Dedifferentiated amniotic fluid mesenchymal stem cell (primary cell): ENCODE data around the gene TNS3.

Source experiments
- DNase-seq: peaks from one replicate; pipeline ENCODE4 v3.0.0-alpha.2; 2016; ENCODE audit errors: extremely low spot score

The TNS3 gene

DNA sequence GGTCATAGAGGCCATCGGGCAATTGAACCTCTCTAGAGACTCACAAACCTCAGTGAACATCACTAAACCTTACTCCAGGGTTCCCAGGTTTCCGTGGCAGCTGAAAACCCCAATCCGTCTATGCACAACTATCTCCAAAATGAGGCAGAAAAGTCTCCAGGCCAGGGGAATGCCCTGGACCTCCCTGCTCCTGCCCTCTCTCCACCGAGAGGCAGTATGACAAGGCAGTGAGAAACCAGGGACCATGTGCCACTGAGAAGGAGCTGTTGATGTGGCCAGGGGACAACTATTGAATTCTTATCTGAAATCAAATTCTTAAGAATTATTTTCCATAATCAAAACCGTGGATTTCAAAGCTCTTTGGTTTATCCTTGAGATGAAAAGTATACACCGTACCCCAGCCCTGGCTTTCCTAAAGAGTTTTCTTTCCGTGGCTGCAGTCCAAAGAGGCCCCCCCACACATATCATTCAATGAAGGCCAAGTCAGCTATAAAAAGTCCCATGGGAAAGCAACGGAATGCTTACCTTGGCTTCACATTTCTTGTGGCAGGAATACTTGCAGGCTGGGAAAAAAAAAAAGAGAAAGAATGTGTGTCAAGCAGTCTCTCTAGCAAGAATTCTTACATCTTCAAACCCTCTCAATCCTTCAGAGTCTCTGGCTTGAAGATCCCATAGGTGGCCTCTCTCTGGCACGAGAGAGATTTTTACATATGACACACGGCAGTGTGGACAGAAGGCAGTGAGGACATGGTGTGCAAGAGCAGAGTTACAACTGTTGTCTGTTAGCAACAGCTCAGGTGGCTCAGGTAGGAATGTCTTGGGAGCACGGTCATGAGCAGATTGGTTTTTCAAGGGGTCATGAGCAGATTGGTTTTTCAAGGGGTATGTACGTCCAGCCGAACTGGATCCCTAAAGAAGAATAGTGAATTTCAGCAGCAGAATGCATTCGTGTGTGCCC lies 75.2 kb downstream of the TNS3 start:
- DNase-seq: no peak

DNA sequence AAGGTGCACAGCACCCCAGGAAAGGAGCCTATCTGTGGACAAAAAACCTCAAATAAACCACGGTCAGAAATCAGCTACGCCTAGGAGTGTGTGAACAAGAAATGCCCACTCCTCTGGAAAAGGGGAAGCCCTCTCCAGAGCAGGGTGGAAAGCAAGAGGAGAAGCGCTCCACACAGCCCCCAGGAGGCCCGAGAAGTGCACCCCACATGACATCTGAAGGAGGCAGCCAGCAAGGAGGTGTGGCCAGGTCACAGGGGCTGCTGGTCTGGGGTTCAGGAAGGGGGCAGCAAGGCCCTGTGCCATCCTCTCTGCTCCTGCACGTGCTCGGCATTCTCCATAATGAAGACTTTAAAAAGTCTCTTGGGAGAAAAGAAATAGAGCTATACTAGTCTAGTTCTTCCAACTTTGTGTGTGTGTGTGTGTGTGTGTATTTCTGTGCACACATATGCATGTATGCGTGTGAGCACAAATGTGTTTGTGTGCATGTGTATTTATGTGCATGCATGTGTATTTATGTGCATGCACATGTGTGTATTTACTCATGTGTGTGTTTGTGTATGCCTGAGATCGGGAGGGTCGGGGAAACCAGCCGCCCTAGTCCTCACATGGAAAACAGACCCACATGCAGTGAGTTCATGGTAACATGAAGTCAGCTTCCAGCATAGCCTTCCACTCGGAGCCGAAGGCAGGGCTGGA lies 76.5 kb downstream of the TNS3 start:
- no peak for DNase-seq

DNA sequence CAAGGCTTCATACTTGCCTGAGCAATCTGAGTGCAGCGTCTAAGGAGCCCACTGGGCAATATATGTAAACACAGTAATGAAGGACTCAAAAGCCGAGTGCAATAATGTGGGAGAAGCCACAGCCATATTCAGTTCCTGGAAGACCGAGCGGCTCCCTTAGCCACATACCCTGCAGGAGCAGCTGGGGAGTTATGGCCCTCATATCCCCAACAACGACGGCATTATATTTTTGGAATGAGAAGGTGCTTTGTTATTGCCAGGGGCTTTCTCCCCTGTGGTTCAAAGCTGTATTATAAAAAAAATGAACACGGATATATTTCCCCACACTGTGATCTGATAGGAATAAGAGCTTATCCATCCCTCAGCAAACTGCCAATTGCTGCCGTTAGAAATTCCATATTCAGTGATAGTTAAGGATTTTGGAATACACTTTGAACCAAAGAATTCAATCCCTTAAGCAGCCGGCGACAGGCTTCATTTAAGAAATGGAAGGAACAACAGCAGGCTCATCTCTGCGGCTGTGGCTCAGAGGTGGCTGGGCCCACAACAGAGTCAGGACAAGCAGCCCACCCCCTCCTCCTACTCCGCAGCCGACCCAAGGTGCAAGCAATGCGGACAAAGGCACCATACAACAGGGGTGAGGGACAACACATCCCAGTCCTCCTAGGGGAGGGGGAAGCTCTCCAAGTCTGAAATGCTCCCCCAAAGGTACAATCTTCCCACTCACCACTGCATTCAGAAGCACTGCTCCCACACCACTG lies 77.2 kb downstream of the TNS3 start:
- no peak for DNase-seq

DNA sequence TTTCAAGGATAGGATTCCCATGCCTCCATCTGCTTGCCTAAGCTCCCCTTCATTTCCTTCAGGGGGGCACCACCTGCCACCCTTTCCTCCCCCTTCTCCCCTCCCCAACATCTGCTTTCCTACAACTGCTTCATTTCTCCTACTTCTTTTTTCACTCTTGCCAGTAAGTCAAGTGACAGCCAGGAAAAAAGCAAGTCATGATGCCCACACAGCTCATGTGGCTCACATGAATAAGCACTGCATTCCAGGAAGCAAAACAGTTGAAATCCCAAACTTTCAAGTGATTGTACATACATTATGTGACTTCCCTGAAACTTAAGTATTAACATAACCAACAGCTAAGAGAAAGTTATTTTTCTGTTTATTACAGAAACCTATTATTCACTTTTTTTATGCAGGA lies 78.6 kb downstream of the TNS3 start:
- DNase-seq: peak; percentile 68

DNA sequence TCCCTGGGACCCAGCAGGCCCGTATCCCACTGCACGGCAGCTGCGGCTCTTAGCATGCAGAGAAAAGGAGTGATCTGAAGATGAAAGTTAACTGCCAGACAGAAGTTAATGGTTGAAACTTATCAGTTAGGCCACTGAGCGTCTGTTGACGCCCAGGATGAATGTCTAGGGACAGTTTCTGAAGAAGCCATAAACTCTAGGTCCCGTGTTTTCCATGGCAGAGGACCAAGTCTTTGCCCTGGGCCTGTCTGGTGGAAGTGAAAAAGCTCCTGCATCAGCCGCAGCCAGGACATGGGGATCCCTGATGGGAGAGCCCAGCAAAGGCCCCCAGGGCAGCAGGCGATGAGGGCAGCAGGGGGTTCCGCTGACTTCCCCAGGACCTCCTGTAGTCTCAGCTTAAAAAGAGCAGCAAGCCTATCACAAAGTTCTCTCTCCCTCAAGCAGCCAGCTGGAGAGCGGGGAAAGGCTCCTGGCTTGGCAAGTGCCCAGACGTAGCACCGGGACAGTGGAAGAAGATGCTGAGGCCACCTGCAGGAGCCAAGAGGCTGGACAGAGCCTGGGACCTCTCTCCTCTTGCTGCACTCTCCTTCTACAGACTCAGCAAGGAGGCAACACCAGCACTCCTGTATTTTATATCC lies 79.6 kb downstream of the TNS3 start:
- no peak for DNase-seq

DNA sequence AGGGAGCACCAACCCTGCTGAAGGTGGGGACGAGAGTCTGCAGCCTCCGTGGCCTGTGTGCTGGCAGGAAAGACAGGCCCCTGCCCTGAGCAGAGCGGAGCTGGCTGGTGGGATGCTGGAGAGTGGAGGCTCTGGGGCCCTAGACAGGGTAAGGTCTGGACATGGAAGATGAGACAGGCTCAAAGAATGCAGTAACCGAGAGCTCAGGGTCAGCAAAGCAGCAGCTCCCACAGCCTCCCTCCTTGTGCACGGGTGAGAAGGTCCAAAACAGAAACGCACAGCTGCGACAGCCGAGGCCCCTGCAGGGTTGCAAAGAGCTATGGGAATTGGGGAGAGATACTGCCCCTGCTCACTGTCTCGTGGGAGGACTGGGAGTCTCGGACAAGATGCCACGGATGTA lies 80.5 kb downstream of the TNS3 start:
- peak; percentile 75 for DNase-seq

DNA sequence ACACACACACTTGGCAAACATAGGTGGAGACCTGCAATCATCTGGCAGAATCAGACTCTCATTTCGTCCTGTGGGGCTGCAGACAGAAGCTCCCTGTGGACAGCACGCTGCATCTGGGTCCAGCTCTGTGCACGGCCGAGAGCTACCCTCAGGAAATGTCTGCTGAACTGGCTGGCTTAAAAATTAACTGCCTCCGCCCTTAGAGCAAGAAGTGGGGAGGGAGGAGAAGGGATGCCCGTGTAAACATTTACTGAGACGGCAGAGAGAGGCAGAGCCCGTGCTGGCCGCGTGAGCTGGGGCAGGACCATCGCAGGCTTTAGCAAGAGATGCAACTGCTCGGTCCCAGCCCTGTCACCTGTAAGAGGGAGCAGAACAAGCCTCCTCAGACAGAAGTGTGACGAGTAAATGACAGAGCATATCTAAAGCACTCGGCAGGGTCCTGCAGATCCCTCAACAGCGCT lies 81.8 kb downstream of the TNS3 start:
- DNase-seq: no peak

DNA sequence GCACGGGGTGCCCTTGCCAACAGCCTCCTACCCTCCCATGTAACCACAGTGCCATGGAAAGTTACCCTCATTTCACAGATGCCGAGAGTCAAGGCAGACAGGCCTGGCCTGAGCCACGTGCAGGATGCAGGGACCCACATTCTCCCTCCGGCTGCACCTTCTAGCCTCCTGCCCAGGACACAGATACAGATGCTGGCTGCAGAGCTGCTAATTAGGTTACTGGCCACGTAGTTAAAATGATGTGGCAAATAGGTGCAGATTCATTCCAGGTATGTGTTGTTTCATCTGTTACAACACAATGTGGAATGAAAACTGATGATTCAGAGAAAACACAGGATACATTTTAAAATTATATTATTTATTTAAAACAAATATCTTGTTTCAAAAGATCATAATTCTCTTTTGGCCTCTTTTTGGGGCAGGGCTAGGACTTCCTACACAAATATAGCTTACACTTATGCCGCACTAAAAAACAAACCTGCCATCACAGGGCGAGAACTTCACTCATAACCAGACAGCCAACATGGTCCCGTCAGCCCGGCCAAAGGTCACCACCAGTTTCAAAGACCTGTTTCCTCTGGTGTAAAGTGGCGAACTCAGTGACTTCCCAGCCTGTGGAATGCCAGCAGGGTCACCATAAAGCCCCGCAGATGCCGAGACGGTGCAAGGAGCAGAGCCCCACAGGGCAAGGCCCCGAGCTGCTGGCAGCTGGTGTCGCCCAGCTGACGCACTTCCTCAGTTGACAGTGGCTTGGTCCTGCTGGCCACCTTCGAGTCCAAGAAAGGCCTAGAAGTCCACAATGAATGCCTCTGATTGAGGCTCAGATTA lies 83.5 kb downstream of the TNS3 start:
- DNase-seq: no peak

DNA sequence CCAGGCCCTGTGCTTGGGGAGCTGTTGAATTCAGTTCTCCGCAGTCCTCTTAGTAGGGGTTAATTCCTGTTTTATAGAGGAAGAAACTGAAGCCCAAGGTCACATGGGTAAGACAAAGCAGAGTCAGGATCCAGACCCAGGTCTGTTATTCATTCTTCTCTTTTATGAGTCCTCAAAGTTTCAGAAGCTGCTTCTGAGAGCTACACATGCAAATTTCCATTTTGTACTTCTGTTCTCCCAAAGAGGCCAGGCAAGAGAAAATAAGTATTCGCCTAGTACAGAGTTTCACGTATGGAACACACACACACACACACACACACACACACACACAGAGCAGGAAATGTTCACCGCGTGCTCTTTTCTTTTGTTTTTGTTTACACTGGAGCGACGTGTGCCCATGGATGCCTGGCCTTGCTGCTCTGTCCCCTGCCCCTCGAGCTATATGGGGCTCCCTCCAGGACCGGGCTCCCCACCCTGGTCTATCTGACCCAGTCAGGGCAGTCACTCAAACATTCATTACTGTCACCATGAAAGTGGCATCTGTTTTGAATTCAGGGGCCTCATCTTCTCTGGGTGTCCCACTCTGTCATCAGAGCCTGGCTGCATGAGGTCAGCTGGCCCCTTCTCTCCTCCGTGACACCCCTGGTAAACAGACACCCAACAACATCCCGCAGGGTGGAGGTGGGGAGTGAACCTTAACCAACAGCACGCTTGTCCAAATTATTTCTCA lies 84.4 kb downstream of the TNS3 start:
- DNase-seq: no peak

DNA sequence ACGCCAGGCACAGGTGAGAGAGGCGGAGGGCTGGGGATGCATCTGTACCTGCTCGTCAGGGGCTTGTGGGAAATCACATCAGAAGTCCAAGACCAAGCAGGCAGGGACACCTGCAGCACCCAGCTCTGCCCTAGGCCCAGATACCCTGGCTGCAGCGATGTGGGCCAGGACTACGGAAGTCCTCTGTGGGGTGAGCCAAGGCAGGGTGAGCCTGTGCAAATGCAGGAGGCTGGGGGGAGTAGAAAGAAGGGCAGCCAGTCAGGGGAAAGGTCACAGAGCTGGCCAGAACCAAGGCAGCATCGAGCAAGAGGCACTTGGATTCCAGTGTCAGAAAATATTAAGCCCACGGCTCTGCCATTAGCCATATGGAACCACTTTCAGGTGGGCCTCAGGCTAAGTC lies 85.2 kb downstream of the TNS3 start:
- DNase-seq: no peak

DNA sequence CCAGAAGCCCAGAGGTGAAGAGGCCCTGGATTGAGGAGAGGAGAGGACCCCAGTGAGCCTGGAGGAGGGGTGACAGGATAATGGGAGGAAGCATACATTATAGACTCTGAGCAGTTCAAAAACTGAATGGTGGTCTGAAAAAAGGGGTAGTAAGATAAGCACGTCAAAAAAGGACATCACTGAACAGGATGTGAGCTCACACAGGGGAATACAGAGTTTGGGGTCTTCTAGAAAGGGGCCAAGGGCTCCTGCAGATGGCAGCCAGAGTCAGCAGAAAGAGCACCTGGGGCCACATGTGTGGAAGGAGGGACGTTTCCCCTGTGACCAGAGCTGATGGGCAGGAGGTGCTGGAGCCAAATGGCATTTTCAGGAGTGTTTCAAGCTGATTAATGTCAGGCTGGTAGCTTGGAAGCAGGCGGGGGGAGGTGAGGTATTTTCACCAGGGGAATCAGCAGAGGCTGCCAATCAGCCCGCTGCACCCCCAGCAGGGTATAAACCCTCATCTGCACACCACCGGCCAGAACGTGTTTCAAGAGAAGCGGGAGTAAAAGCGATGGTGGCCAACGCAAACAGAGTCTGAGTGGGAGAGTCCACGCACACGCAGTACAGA lies 85.8 kb downstream of the TNS3 start:
- DNase-seq: no peak

DNA sequence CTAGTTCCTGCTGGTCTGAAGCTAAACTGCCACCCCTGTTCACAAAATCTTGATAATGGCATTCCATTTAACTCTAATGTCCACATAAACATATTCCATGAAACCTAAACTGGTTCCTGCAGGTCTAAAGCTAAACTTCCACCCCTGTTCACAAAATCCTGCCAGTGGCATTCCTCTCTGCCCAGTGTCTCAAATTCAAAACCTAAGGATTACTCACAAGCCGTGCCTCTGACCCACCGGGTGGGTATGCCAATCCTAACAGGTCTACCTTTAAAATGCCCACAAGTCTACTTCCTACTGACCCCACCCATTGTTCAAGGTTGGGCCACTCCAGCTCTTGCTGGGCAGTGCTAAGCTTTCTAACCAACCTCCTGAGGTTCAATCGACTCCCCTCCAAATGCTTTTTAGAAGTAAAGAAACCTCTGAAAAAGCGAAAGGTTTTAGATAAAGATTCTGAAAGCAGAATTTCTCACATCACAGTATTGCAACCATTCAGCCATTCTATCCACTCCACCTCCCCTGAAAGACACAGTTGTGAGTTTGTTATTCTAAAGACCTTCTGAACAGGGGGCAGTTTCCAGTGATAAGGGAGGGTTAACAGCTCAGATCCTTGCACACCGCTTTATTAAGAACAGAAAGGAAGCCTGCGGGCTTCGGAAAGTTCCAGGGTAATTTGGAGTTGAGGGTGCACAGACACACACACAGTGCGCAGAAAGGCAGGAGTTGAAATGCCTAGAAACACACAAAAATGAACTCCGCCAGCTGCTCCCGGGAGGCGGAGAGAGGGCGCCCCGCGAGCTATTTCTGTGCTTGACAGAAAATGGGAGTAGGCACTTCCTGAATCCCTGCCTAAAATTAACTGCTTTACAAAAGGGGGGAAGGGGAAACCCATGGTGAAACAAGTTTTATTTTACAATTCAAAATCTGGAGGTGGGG lies 87.7 kb downstream of the TNS3 start:
- DNase-seq: peak; percentile 16

DNA sequence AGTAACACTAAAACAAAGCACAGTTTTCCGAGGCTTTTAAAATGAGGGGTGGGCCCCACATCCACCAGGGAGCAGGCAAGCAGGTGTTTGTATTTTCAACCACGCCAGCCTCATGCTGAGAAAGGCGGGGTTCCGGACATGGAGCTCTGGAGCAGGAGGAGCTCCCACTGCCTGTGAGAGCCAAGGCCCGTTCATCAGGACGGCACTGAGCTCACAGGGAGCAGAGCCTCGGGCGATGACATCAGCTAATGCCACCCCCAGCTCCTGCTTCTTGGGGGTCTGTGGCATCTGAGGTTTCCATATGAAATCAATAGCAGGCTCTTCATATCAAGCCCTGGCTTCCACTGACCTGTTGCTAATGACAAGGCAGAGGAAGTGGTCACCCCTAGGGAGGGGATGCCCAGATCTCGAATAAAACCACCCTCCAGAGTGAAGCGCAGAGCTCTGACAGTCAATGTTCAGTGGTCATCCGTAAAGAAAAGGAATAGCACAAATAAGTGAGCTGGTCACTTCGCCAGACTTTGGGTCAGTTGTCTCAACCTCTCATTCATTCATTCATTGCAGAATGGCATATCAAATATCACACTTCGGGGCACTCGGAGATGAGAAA lies 89.1 kb downstream of the TNS3 start:
- no peak for DNase-seq

DNA sequence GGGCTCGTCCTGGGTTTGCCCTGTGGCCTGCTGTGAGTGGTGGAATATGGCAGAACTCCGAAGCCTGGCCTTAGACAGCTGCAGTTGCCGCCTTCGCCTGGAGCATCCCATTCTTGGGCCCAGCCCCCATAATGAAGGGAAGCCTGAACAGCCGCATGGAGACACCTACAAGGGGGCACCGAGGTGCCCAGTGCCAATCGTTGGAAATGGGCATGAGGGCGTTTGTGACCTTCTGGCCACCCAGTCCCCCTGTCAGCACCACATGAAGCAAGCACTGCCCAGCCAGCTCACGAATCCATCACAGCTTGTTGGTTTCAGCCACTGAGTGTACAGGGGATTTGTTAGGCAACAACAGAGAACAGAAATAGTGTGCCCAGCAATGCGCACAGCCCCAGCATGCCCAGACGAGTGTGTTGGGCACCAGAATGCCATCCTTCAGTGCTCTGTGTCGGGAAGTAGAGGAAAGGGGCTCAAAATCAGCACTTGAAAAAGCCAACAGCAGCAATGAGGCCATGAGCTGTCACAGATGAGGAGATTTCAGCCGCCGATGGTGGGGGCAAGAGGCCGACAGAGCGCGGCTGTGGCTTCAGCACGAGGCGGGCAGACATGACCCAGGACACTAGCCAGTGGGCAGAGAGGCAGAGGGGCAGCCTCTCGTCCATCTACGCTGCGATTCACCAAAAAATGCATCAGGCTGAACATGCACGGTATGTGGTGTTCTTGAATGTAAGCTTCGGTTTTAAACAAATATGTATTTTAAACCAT lies 91.2 kb downstream of the TNS3 start:
- DNase-seq: no peak

DNA sequence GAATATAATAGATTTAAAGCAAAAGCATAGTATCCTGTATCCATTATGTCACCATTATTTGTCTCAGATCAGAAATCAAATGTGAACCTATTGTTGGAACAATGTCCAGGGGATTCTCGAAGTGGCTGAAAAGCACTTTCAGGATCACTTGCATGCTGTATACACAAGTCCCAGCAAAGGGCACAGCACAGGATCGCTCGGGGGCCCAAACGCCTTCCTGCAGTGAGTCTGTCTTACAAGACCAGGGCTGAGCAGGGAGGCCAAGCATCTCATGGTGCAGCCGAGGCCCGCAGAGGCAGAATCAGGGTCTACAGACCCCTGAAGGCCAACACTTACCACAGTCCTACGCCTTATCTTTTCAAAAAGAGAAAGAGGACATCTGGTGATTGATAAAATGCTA lies 92.3 kb downstream of the TNS3 start:
- DNase-seq: no peak

DNA sequence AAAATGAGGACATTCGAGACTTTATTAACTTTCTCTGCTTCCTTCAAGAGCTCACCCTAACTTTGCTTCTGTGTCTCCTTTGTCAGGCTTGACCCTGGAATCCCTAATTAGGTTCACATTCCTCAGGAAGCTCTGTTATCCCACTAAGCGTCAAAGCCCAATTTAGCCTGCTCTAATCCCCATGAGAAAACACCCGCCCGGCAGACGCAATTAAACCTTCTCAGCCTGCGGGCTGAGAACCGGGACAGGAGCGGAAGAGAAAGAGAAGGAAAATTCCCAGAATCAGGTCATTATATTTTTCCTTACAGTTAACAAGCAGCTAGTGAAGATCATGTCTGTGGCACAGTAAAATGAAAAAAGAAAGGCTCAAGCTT lies 93.0 kb downstream of the TNS3 start:
- DNase-seq: no peak

DNA sequence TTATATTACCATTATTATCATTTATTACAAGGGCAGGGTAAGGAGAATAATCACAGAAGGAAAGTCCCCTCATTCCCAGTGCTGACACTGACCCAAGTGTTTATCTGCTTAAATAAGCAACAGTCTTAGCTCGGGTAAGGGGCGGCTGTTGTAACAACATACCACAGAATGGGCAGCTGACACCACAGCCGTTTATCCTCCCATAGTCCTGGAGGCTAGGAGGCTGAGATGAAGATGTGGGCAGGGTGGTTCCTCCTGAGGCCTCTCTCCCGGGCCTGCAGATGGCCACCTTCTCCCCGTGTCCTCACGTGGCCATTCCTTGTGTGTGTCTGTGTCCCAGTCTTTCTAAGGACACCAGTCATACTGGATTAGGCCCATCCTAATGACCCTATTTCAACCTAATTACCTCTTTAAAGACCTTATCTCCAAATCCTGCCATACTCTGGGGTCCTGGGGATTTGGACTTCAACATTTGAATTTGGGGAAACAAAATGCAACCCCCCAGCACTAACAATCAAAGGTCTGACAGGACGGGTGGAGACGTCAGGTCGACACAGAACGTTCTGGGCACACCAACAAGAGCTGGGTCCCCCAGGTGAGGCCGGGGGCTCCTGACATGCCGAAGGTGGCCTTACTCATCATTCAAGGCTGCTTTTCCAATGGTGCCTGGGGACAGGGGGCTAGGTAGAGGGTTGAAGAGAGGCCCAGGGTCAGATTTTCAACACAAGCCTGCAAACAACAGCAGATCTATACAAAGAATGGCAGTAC lies 93.5 kb downstream of the TNS3 start:
- no peak for DNase-seq
